GM18511 (cell line): Measurements from ENCODE around the gene CCDC28B.

Experiments
- ATAC-seq: cut with Tn5 transposase; IDR thresholded peaks from one replicate; pipeline ENCODE4 v1.9.1; 2021; ENCODE audit warnings: mild to moderate bottlenecking, moderate library complexity; ENCODE audit not compliant: unreplicated experiment

The CCDC28B gene

DNA sequence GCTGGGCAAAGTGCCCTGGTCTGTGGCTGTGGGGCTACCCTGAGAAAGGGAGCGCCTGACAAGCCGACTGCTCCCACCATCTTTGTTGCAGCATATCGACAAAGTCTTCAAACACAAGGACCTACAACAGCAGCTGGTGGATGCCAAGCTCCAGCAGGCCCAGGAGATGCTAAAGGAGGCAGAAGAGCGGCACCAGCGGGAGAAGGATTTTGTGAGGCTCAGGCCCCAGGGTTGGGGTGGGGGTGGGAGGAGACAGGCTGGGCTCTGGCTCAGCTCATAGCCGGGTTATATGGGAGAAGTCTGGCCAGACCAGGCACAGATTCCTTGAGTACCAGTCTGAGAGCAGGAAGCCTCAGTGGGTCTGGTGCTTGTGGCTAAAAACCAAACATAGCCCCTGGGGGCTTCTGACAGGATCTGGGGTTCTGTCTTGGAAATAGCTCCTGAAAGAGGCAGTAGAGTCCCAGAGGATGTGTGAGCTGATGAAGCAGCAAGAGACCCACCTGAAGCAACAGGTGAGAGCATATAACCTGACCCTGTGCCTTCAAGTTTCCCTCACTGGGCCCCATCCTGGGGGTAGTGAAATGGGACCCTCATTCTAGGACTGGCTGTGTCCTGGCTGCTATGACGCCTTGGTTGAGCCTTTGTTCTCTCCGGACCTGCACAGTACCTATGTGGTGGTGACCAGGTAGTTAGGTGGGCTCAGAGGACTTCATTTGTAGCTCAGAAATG is 8.0 kb upstream of the CCDC28B start:
- ATAC-seq = no peak

- ATAC-seq = no peak
Measured at GRCh38 chr1:32194984-32195383, 5.4 kb upstream of the CCDC28B start.

GRCh38 chr1:32195531-32195930 is 4.9 kb upstream of the CCDC28B start:
- ATAC-seq = no peak

GRCh38 chr1:32195972-32196823 is 4.2 kb upstream of the CCDC28B start:
- no peak for ATAC-seq

DNA sequence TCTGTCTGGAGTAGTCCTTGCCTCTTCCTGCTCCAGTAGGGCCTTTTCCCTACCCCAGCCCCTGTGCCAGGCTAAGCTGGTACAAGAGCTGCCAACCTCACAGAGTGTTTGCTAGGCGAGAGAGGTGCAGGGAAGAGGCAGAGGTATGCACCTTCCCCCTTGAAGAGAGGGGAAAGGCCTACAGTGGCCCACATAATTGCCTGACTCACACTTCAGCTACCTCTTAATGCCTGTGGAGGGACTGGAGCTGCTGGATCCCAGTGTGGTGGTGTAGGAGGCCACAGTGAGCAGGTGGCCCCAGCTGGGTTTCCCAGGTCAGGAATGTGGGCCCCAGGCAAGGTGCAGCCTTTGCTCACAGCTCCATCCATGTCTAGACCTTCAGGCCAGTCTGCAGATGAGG is 3.3 kb upstream of the CCDC28B start:
- no peak for ATAC-seq

- ATAC-seq = no peak
Measured at GRCh38 chr1:32197837-32198236, 2.6 kb upstream of the CCDC28B start.

DNA sequence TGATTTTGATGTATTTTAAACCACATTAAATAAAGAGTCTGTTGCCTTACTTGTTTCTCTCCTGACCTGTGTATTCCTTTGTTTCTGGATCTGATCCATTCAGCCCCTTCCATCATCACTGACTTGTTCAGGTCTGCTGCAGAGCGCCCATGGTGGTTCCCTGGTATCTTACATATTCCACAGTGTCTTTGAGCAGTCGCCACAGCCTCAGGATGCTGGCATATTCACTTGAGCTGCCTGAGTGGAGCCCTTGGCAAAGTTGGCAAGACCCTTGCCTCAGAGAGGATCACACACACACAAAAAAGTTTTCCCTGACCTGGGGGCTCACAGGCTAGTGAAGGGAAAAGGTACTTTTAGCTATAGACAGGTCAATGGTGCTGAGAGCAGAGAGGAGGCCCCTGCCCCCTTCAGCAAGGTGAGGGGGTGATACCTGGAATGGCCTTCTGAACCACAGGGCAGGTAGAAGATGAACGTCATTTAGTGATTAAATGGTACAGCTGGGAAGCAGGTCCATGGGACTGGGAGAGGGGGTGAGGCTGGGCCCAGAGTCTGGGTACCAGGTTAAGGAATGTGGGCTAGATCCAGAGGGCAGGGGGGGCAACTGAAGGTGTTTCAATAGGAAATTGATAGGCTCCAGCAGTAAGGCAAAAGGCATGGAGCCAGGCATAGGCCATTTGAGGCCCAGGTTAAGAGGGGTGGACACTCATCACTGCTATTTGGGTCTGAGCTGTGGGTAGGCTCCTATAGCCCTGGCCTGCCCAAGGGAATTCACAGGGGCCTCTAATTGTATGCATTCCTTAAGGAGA is 2.0 kb upstream of the CCDC28B start:
- no peak for ATAC-seq

- ATAC-seq = no peak
Measured at GRCh38 chr1:32199043-32199716, 1.2 kb upstream of the CCDC28B start.

DNA sequence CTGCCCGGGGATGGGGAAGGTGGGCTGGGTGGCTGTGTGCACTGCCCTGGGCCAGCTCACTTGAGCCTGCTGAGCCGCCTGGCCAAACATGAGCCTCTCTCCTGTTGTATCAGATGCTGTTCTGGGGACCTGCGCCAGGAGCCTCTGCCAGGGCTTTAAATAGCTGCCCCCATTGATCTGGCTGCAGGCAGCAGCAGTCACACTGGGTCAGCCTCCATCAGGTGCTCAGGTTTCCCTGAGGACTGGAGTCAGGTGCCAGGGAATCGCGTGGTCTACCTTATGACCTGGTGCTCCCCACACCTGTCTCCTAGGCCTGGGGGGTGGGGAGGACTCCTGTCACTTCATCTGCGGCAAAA is 700 bp upstream of the CCDC28B start:
- ATAC-seq = no peak

- peak; percentile 48 for ATAC-seq
Measured at GRCh38 chr1:32201011-32201855, 838 bp downstream of the CCDC28B start.

DNA sequence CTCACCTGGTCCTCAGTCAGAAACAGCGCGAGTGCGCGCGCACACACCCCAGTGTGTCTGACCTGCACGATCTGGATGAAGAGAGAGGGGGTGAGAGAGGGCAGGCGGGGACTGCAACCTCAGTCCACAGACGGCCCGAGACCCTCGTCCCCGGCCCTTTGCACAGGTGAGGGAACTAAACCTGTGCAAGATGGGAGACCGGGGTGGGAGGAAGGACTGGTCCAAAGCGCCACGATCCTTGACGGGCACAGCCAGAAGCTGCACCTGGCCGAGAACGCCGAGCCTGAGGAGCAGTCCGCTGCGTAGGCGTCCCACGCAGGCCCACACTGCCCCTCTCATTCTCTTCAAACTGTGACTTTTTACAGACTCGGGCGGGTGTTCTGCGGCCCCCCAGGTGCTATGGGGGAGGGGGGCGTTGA is 4.6 kb downstream of the CCDC28B start:
- ATAC-seq = no peak

- ATAC-seq = no peak
Measured at GRCh38 chr1:32205401-32206370, 5.3 kb downstream of the CCDC28B start, which contains the start of gene IQCC. IQCC (plus strand) TSS chr1:32205671; CDS start chr1:32205682, 11 bp downstream.

DNA sequence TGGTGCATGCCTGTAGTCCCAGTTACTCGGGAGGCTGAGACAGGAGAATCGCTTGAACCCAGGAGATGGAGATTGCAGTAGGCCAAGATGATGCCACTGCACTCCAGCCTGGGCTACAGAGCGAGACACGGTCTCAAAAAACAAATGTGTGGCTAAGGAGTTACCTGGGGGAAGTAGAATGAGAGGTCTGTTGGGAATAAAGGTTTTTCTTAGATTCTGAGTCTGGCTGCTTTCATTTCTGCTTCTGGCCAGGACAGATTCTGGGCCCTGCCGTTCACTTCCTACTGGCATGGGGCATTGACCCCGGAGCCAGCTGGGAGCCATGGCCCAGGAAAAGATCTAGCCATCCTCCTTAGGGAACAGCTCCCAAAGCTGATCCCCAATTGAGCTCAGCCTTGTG is 8.1 kb downstream of the CCDC28B start:
- no peak for ATAC-seq

DNA sequence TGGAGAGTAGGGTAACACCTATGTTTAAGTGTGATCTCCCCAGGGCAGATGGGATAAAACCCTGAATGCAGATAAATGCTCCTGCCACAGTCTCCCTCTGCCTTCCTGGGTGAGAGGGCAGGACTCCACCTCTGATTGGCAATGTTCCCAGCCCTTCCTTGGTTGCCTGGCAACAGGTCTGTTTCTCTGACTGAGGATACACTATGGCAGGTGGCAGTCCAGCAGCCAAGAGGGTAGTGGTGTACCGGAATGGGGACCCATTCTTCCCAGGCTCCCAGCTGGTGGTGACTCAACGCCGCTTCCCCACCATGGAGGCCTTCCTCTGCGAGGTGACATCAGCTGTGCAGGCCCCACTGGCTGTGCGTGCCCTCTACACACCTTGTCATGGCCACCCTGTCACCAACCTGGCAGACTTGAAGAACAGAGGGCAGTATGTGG is 8.5 kb downstream of the CCDC28B start, which contains the start of gene DCDC2B:
Gene DCDC2B, plus strand, starts transcription at position 199 of the 438 bp plus-strand sequence. Its CDS starts 5 bp downstream, at position 204.
- ATAC-seq = no peak

- no peak for ATAC-seq
Measured at GRCh38 chr1:32215629-32216480, 15.5 kb downstream of the CCDC28B start.

- no peak for ATAC-seq
Measured at GRCh38 chr1:32216566-32216965, 16.2 kb downstream of the CCDC28B start.

DNA sequence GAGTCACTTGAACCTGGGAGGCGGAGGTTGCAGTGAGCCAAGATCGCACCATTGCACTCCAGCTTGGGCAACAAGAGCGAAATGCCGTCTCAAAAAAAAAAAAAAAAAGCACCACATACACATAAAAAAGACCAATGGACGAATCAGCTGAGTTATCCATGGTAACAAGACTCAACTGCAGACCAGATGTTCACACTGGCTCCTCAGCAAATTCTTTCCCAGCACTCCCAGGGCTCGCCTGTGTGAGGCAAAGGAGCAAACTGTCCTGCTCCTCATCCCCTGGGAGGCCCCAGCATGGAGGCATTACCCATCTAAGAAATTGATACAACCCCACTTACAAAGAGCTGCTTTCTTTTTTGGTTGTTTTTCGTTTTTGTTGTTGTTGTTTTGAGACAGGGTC is 18.6 kb downstream of the CCDC28B start:
- no peak for ATAC-seq
